IPS-18c (cell line): Measurements from ENCODE around the gene ZFYVE28.

Experiments used
- H3K4me3 ChIP-seq: 2 replicates; pipeline ENCODE4 v1.7.0; 2013; ENCODE audit warnings: low read depth, mild to moderate bottlenecking, low read length, moderate library complexity; ENCODE audit not compliant: insufficient read depth
- H3K9me3 ChIP-seq: one replicate; pipeline ENCODE4 v1.6.1; 2013; ENCODE audit warnings: mild to moderate bottlenecking, low read length, moderate library complexity; ENCODE audit not compliant: control insufficient read depth, insufficient read depth

Gene ZFYVE28

DNA sequence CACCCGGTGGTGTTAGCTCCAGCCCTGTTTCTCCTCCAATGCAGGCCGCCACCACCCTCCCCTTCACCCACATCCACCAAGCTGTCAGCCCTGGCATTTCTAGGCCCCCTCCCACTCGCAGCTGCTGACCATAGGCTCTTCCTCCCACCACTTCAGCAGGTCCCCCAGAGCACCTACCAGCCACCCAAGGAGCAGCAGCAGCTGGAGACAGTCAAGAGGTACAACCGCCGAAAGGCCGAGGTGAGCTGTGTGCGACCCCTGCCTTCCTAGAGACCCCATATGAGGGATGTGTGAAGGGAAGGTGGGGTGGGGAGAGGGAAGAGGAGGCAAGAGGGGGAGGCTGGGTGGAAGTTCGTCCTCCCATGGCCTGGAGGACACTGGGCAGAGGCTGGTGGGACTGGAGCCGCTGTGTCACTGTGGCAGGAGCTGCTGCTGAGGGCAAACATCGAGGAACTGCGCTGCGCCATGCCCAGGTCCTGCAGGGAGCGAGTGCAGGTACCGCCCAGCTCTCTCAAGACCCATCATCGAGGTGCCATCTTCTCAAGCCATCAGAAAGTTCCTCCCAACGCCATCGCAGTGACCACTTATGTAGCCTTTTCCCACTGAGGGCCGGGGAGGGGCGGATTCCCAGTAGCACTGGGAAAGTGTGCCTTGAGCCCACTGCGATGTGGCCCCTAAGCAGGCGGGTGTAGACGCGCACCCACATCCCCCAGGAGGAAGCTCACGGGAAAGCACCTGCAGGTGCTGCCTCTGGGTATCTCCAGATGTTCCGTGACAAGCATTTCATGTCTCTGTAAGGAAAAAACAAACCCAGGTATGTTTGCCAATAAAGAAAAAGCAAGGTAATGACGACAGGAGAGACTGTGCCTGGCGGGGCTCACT, 31.3 kb upstream of the ZFYVE28 start:
- Histone ChIP-seq H3K4me3 (no peak overlapping the region), H3K9me3 (no peaks in the 10 kb centered on the region)

GRCh38 chr4:2449051-2449450, 30.6 kb upstream of the ZFYVE28 start:
- Histone ChIP-seq H3K4me3 (no peak overlapping the region), H3K9me3 (no peaks in the 10 kb centered on the region)

DNA sequence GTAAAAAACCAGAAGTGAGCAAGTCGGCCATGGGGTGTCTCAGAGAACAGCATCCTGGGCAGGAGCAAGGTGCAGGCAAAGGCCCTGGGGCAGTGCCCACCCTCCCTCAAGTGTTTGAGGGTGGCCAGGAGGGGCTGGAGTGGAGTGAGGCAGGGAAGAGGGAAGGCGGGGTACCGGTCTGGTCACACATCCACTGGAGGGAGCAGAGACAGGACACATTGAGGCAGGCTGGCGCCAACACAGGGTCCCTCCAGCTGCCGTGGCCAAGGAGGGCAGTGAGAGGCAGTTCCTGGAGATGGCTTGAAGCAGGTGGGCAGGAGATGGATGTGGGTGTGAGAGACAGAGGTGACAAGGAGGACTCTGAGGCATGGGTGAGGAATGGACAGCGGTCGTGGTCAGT, 30.1 kb upstream of the ZFYVE28 start:
- Histone ChIP-seq H3K4me3 (no peak overlapping the region), H3K9me3 (no peaks in the 10 kb centered on the region)

DNA sequence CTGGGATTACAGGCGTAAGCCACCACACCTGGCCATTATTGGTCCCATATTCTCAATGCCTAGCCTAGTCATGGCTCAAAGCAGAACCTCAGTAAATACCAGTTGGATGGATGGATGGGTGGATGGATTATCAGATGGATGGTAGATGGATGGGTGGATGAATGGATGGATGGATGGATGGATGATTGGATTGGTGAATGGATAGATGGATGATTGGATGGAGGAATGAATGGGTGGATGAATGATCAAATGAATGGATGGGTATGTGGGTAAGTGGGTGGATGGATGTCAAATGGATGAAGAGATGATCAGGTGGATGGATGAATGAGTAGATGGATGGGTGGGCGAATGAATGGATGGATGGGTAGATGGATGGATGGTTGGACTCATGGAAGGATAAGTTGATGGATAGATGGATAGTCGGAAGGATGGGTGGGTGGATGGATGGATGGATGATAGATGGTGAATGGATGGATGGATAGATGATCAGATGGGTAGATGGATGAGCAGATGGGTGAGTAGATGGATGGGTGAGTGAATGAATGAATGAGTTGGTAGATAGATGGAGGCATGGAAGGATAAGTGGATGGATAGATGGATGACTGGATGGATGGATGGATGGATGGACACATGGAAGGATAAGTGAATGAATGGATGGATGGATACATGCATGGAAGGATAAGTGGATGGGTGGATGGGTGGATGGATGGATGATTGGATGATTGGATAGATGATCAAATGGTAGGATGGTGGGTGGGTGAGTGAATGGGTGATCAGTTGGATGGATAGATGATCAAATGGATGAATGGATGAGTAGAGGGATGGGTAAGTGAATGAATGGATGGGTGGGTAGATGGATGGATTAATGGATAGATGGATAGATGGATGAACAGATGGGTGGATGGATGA, 28.5 kb upstream of the ZFYVE28 start:
- no peak overlapping the region for H3K4me3 ChIP-seq

DNA sequence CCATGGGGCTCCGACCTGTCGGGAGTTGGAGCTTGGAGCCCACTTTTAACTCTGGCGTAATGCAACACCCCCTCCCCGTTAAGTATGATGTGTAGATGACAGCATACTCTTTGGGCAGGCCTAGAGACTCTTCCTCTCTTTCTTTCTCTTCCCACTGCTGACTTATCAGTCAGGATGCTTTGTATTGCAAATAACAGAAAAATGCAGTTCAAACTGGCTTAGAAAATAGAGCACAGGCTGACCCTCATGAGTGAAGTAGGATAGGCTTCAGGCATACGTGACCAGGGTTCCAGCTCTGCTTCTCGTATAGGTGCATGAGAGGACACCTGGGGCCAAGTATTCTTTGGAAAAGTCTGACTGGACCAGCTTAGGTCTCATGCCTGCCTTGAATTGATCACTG, 27.1 kb upstream of the ZFYVE28 start:
- H3K4me3 ChIP-seq = no peak overlapping the region
- H3K9me3 ChIP-seq = no peaks in the 10 kb centered on the region

More for the DNA sequence above, 28.5 kb upstream of the ZFYVE28 start:
- H3K9me3 ChIP-seq = no peaks in the 10 kb centered on the region

GRCh38 chr4:2445130-2445529, 26.7 kb upstream of the ZFYVE28 start:
- Histone ChIP-seq H3K4me3 (no peak overlapping the region), H3K9me3 (no peaks in the 10 kb centered on the region)

DNA sequence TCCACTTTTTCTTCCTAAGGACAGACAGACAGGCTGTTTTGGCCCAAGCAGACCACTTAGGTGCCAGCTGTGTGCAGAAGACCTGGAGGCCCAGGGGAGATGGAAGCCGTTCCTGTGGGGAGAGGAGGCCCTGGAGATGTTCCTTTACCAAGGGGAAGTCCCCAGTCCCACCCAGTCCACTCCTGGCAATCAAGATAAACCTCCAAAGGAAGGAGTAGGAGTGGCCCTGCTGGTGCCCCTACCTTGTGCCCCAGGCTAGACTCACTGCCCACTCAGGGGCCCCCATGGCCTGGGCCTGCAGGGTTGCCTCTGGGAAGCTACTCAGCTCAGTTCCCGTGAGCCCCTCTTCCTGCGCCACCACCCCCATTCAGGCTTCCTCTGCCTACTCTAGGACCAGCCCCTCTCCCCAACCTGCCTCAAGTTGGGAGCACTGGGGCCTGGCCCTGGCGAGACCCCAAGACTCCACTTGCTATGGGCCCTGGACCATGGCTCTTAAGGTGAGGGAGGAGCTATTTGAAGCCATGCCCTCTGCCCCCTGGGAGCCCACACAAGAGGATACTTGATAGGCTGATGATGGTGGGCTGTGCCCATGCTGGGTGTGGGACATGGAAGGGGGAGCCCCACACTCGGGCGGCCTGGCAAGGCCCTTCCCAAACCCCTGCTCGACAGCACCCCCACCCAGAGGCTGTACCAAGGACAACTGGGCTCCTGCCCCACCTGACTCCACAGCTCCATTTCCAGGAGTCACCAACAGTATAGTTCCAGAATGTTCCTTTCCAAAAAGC, 25.7 kb upstream of the ZFYVE28 start:
- Histone ChIP-seq H3K4me3 (no peak overlapping the region), H3K9me3 (no peaks in the 10 kb centered on the region)

DNA sequence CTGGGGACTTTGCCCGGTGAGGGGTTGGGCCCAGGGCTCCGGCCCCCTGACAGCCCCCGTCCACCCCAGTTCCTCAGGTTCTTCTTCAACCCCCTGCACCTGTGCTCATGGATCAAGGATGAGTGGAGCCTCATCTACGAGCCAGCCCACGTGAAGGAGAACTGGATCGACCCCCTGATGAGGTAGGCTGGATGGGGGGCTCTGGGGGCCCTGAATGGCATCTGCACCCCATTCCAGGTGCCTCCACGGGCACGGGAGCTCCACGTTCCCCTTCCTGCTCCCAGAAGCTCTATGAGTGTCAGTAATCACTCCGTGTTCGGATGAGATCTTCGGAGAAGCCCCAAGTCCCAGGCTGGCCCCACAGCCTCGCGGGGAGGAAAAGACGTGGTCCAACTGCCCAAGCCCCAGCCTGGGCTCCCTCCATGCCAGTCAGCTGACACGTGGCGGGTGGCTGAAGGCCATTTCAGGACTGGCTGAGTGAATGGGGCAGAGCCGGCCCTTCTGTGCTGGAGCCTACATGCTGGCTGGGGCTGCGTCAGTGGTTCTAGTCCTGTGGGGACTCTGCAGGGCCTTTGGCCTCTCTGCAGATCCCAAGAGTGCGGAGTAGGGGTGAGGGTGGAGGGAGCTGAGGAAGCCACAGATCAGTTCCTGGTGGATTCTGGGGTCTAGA, 24.8 kb upstream of the ZFYVE28 start:
- Histone ChIP-seq H3K9me3 (no peaks in the 10 kb centered on the region), H3K4me3 (no peak overlapping the region)

DNA sequence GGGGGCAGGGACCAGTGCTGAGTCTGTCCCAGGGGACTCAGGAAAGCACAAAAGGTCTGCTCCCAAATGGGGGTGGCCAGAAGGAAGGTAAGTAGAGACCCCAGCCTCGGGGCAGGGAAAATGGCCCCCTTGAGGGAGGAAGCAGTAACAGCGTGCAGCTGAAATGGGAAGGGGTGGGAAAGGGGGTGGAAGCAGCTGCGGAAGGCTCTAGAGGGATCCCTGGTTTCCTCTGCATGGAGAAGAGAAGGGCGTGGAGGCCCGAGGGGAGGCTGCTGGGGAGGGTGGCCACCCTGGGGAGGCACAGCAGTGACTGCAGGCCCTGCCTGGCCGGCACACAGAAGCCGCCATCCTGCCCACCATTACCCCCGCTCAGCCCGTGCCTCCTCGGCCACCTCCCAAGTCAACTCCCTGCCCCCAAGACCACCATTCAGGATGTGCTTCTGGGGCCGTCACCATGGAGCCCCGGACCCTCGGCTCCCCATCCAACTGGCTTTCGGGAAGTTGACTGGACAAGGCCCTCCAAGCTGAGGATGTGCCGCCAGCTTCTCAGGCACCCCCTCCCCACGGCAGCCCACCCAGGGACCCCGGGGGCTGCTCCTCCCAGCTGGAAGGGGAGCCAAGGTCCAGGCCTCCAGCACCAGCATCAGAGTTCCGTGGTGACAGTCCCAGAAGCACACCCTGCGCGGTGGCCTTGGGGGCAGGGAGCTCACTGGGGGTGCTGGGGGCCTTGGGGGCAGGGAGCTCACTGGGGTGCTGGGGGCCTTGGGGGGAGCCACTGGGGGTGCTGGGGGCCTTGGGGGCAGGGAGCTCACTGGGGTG, 23.9 kb upstream of the ZFYVE28 start:
- no peak overlapping the region for H3K4me3 ChIP-seq
- no peaks in the 10 kb centered on the region for H3K9me3 ChIP-seq

DNA sequence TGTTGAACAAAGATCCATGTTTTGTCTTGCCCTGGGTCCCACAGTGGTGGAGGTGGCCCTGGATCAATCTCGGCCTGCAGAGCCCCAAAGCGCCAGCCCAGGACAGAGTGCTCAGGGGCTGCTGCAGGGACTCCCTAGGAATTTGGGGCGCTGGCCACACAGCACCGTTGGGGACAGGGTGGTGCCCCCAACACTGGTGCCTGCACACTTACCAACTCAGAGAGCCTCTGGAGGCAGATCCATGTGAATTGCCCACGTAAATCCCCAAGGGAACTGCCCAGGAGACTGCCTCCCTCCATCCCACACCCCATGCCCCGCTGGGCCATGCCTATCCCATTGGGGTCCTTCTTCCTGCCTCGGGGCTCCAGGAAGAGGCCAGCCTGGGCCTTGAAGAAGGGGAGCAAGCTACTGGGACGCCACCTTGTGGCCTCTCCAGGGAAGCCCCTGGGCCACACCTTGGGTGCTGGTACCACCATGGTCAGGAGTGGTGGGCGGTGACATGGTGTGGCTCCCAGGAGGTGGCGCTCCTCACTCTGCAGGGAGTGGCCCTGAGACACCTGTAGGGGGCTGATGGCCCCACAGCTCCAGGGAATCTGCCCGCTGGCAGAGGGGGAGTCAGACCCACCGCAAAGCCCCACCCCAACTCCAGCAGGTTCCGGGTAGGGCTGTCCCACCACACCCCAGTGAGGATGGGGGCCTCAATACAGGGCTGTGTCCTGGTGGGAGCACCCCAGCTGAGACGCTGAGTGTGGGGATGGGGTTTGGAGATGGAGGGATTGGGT, 23.1 kb upstream of the ZFYVE28 start:
- no peak overlapping the region for H3K4me3 ChIP-seq
- H3K9me3 ChIP-seq = no peaks in the 10 kb centered on the region

DNA sequence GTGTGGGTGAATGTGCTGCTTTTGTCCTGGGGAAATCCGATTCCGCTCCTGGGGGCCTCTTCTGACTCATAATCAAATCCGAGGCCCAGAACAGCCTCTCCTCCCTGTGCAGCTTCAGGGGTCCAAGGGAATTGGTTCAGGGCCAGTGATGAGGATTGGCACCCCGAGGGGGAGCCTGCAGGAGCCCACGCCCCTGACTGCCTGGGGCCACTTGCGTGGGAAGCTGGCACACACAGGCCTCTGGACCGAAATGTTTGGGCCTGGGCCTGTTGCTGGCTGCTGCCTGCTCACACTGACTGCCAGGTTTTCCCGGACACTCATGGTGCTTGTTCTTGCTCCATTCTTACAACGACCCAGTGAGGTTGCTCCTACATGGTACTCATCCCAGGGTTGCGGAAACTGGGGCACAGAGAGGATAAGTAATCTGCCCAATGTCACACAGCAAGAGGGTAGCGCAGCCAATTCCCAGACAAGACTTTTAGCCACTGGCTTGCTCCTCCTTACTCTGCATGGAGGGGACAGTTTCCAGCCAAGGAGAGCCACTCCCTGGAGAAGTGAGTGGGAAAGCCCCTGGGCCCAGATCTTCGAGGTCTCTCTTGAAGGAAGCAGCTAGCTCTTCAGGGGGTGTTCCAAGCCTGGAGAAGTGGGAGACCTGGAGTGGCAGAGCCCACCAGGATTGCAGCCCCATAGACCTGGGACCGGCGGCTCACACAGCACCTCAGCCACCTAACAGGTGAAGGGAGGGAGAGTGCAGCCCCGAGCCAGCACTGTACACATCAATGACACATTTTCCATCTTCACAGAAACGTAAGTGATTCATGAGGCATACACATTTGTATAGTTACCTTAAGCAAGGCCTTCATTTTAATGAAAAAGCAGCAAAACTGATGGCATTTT, 20.6 kb upstream of the ZFYVE28 start:
- Histone ChIP-seq H3K9me3 (no peaks in the 10 kb centered on the region), H3K4me3 (no peak overlapping the region)

GRCh38 chr4:2437475-2438215, 19.2 kb upstream of the ZFYVE28 start:
- H3K9me3 ChIP-seq = no peaks in the 10 kb centered on the region
- no peak overlapping the region for H3K4me3 ChIP-seq

- Histone ChIP-seq H3K9me3 (no peaks in the 10 kb centered on the region), H3K4me3 (no peak overlapping the region)
Measured at GRCh38 chr4:2436761-2437474, 18.5 kb upstream of the ZFYVE28 start.

- no peaks in the 10 kb centered on the region for H3K9me3 ChIP-seq
Measured at GRCh38 chr4:2436301-2436700, 17.9 kb upstream of the ZFYVE28 start.

More at GRCh38 chr4:2436301-2436700, 17.9 kb upstream of the ZFYVE28 start:
- no peak overlapping the region for H3K4me3 ChIP-seq
